GM15510 (cell line): ENCODE measurements around the gene PHIP.

ENCODE experiments used
- POLR2A ChIP-seq: IDR thresholded peaks from 3 replicates; pipeline ENCODE4 v1.6.1; 2011; ENCODE audit warnings: borderline replicate concordance; ENCODE audit not compliant: insufficient read length; ENCODE audit errors: extremely low read depth

The PHIP gene

DNA sequence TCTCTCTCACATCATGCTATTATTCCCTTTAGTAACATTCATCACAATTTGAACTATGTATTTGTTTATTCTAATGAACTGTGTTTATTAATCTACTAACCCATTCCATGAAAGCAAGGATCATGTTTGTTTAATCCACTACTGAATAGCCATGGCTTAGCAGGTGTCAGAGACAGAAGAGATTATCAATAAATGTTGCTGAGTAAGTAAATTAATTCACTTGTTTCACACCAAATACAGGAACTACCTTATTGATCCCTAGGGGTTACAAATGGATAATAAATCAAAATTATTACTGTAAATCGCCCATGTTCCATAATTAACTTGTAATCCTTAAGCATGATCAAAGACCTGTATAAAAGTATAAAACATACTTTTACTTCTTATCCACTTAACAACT, 76.6 kb downstream of the PHIP start:
- TF ChIP-seq POLR2A, result no peak

GRCh38 chr6:78999737-79000136, 78.3 kb downstream of the PHIP start:
- no peak for TF ChIP-seq POLR2A

- TF ChIP-seq POLR2A, result no peak
Observed at GRCh38 chr6:78995946-78996345, 82.1 kb downstream of the PHIP start.

DNA sequence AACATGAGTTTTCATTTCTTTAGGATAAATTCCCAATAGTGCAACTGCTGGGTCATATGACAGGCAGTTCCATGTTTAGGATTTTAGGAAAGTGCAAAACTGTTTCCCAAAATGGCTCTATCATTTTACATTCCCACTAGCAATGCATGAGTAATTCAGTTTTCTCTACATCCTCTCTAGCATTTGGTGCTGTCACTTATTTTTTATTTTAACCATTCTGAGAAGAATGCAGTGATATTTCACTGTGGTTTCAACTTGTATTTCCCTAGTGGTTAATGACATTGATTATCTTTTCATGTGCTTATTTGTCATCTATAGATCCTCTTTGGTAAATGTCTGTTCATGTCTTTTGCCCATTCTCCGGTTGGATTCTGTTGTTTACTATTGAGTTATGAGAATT, 82.7 kb downstream of the PHIP start:
- no peak for TF ChIP-seq POLR2A

- no peak for TF ChIP-seq POLR2A
Observed at GRCh38 chr6:78993955-78994354, 84.1 kb downstream of the PHIP start.

- no peak for TF ChIP-seq POLR2A
Observed at GRCh38 chr6:78989191-78989590, 88.9 kb downstream of the PHIP start.

- no peak for TF ChIP-seq POLR2A
Observed at GRCh38 chr6:78986161-78986560, 91.9 kb downstream of the PHIP start.

GRCh38 chr6:78984225-78984950, 93.7 kb downstream of the PHIP start:
- TF ChIP-seq POLR2A, result no peak

DNA sequence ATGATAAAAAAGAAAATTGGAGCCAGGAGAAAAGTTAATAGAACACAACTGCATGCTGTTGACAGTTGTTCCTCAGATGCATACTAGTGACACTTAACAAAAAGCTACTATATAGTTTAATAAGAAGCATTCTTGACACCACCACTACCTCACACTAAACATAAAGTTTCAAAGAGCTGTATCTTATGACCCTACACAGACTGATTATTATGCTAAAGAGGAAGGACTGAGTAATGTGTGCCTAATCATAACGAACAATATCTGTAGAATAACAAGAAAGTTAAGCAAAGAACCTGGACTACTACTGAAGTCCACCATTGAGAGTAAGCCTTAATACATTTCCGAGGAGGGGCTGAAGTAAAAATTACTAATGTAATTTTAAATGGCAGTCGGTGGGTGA, 110.9 kb downstream of the PHIP start:
- TF ChIP-seq POLR2A, result no peak

DNA sequence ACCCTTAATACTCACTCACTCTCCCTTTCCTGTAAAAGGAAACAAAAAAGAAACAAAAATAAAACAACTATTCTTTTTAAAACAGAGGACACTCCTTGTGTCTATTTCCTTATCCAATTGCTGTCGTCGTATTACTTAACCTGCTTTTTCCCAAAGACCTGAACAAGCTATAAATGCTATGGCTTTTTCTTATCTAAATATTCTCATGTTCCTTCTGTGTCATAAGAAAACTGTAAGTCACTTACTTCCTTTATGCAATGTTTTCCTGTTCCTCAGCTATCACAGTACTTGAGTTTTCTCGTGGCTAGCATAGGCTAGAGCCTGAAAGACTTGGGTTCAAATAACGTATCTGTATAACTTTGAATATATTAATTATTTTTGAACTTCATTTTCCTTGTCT, 111.5 kb downstream of the PHIP start:
- no peak for TF ChIP-seq POLR2A

GRCh38 chr6:78962448-78962847, 115.6 kb downstream of the PHIP start:
- TF ChIP-seq POLR2A, result no peak

GRCh38 chr6:78954740-78955139, 123.3 kb downstream of the PHIP start:
- no peak for TF ChIP-seq POLR2A

GRCh38 chr6:78953798-78954197, 124.3 kb downstream of the PHIP start:
- TF ChIP-seq POLR2A, result no peak

DNA sequence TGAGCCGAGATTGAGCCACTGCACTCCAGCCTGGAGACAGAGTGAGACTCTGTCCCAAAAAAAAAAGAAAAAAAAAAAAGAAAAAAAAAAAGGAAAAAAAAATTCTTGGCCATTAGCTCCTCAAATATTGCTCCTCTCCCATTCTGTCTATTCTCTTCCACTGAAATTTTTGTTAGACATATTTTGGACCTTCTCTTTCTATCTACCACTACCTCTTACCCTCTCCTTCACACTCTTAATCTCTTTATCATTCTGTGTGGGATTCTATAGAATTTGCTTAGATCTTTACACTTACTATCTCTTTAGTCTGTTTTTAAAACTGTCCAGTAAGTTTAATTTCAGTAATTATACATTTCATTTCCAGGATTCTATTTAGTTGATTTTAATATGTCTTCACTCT, 125.7 kb downstream of the PHIP start:
- TF ChIP-seq POLR2A, result no peak

GRCh38 chr6:78948785-78949184, 129.3 kb downstream of the PHIP start:
- no peak for TF ChIP-seq POLR2A

DNA sequence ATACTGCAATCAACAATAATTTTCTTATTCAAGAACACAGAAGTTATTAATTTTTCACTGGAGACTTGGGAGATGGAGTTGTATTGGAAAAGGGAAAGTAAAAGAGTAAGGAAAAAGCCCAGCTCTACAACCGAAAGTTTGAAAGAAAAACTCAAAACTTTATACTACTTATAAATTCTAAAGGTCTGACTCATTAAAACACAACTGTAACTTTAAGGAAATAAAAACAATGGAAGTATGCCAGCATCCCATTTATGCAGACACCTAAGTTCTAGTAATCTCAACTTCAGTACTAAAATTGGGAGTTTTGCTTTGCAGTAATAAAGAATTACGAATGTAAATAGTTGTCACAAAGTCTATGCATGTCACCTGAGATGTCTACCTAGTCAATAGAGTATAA, 130.1 kb downstream of the PHIP start:
- TF ChIP-seq POLR2A, result no peak

DNA sequence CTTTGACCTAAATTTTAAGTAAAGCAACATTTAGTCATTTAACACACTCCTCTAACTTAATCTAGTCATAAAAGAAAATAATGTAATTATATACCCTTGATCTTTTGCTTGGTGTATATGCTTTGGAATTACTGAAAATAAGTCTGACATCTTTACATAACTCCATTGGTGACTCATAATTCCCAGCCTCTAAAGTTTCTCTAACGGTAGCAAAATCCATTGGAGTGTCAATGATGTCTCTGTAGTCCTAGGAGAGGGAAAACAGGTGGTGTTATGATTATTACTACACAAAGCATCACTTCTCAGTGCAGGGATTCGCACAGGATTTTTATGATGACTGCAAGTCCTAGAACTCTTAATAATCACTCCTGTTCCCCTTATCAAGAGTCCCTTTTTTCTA, 130.5 kb downstream of the PHIP start:
- no peak for TF ChIP-seq POLR2A
